ENCODE measurements around the gene SH3RF3.
"Not testable (repeated sequence)": the region's sequence is repeated elsewhere in the genome, so short reads cannot be mapped to it uniquely, and the experiment has no call there.

Gene SH3RF3

DNA sequence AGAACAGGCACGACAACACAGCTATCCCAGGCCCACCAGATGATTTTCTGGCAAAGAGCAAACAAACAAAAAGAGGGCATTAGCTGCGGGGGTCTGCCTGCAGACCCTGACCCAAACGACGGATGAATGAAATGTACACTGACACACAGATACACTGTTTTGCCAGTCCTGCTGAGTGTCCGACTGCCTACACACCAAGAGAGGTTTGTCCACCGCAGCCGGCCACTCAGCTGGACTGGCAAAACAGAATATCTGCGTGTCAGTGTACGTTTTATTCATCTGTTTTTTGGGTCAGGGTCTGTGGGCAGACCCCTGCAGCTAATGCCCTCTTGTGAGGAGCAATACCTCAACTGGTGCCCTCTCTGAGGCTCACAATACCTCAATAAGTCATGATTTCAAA lies 10.7 kb upstream of the SH3RF3 start:
- no peak for DNase-seq (ENCODE audit: low spot score)

GRCh38 chr2:109120166-109120565 lies 8.8 kb upstream of the SH3RF3 start:
- no peak for DNase-seq (ENCODE audit: low spot score)

DNA sequence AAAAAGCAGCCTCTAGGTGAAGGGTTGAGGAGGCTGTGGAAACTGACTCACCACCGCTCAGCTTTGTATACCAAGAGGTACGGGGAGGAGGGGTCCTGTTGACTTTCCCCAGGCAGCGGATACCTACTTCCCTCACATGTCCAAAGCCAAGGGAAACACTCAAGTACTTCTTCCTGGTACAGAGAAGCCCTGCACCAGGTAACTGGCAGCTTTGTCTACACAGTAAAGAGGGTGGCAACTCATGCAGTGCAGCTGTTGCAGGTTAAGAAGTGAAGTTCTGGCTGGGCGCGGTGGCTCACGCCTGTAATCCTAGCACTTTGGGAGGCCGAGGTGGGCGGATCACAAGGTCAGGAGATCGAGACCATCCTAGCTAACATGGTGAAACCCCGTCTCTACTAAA lies 8.3 kb upstream of the SH3RF3 start:
- DNase-seq (ENCODE audit: low spot score) = not testable (repeated sequence)

DNA sequence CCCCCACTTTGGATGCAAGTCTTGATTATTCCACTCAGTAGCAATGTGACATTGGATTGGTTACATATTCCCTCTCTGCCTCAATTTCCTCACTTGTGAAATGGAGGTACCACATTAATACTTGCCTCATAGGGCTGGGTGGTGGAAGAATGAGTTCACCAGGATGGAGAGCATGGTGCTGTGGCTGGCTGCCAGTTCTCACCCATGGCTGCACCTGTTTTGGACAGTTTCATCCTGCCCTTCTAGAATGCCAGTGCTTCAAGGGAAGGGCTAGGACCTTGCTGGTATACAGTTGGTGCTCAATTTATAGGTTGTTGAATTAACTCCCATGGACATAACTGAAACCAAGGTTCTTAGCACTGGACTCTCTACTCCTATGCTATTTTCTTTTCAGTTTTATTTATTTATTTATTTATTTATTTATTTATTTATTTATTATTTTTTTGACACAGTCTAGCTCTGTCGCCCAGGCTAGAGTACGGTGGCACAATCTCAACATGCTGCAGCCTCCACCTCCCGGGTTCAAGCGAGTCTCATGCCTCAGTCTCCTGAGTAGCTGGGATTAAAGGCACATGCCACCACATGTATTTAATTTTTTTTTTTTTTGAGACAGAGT lies 5.3 kb upstream of the SH3RF3 start:
- DNase-seq (ENCODE audit: low spot score) = no peak

DNA sequence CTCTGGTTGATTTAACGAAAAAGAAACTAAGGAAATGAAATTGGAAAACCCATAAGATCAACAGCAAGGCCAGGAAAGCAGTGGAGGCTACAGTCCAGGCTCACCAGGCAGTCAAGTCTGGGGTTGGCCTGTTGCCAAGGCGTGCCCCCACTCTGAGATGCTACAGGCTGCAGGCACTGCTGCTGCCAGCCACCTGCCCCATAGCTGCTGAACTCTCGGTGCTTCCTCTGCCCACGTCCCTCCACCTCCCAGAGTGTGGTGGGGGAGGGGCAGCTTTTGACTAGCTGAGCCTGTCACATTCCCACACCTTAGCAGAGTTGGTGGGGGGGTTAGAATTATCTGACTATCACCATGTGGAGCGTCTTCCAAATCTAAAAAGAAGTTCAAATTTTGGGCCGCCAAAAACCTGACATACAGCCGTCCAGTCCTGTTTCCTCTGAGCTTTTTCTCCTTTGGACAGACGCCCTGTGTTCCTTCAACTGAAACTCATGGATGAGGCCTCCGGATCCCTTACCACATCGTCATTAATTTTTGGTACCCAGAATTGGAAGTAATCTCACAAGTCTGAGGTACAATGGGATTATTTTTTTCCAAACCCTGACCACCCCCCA lies 3.9 kb upstream of the SH3RF3 start:
- no peak for DNase-seq (ENCODE audit: low spot score)

- DNase-seq (ENCODE audit: low spot score) = peak; percentile 90
Measured at GRCh38 chr2:109125593-109126500, 3.2 kb upstream of the SH3RF3 start.

GRCh38 chr2:109126501-109126860 lies 2.5 kb upstream of the SH3RF3 start:
- DNase-seq (ENCODE audit: low spot score) = peak; percentile 78

DNA sequence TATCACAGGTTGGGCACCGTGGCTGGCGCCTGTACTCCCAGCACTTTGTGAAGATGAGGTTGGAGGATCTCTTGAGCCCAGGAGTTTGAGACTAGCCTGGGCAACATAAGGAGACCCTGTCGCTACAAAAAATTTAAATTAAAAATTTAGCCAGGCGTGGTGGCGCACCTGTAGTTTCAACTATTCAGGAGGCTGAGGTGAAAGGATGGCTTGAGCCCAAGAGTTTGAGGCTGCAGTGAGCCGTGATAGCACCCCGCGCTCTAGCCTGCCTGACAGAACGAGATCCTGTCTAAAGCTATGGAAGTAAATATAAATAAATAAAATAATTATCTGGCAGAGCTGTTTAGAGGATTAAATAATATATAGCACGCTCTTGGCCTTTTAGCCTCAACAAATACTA lies 1.4 kb upstream of the SH3RF3 start:
- no peak for DNase-seq (ENCODE audit: low spot score)

- peak; percentile 91 for DNase-seq (ENCODE audit: low spot score)
Measured at GRCh38 chr2:109128048-109128615, 873 bp upstream of the SH3RF3 start.

DNA sequence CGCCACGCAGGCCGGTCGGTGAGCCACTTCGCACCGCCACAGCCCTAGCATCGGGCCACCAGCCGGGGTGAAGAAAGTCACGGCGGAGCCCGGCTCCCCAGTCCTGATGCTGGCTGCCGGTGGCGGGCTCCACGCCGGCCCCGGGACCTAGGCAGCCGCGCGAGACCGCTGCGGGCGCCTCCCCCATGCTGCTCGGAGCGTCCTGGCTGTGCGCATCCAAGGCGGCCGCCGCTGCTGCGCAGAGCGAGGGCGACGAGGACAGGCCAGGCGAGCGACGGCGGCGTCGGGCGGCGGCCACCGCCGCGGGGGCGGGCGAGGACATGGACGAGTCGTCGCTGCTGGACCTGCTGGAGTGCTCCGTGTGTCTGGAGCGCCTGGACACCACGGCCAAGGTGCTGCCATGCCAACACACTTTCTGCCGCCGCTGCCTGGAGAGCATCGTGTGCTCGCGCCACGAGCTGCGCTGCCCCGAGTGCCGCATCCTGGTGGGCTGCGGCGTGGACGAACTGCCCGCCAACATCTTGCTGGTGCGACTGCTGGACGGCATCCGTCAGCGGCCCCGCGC lies 433 bp downstream of the SH3RF3 start:
- DNase-seq (ENCODE audit: low spot score) = peak; percentile 46

DNA sequence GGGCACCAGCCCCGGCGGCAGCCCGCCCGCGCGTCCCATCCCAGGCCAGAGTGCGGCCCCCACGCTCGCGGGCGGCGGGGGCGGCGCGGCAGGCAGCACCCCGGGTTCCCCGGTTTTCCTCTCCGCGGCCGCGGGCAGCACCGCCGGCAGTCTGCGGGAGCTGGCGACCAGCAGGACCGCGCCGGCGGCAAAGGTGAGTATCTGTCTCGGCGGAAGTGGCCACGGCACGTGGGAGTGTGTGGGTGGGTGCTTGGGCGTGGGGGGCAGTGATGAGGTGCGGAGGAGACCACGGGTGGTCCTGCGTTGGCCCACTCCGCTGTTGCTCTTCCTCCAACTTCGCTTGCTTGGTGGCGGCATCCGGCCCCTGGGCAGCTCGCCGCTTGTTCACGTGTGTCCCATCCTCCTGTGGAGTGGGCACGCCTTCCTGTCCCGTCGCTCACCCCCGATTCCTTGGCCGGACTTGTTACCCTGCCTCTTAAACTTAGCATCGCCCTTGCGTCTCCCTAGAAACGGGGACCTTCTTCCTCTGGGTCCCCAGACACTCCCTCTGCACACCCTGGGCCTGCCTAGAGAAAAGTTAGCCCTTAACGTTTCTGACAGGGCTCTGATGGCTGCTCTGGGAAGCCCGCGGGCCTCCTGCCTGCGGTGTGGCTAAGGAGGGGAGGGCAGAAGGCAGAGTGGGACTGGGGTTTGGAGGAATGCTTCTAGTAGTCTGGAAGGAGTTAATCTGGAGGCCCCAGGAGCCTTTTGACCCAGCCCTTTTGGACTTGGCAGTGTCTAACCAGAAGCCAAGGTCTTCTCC lies 1.1 kb downstream of the SH3RF3 start:
- peak; percentile 13 for DNase-seq (ENCODE audit: low spot score)

DNA sequence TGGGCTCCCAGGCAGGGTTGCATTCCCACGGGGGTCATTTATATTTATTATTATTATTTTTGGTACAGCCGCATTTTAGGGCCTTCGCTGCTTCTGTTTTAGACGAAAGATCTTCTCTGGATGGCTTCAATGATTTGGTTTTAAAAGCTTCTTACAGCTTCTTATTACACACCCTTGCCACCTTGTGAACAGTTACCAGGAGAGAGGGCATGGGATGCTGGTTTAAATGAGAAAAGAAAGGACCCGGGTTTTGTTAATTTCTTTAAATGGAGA lies 1.7 kb downstream of the SH3RF3 start:
- no peak for DNase-seq (ENCODE audit: low spot score)

GRCh38 chr2:109131777-109132176 lies 2.8 kb downstream of the SH3RF3 start:
- DNase-seq (ENCODE audit: low spot score) = no peak

DNA sequence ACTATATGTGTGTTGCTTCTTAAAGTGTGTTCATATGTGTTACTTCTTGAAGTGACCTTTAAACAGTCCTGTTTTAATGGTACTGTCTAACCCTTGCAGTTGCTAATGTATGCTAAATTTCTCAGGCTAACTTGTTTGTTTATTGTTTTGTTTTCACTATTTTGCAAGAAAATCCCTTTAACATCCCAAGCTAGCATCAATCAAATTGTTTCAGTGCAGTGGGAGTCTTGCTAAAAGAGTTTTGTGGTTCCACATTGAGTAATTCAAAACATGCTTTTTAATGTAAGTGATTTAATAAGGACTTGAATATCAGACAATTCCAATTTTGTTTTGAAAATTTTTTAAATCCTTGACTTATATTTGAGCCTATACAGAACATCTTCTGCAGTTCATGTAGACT lies 3.6 kb downstream of the SH3RF3 start:
- no peak for DNase-seq (ENCODE audit: low spot score)

GRCh38 chr2:109133746-109134145 lies 4.7 kb downstream of the SH3RF3 start:
- no peak for DNase-seq (ENCODE audit: low spot score)

- DNase-seq (ENCODE audit: low spot score) = no peak
Measured at GRCh38 chr2:109134741-109135358, 5.8 kb downstream of the SH3RF3 start.

GRCh38 chr2:109135359-109136197 lies 6.6 kb downstream of the SH3RF3 start:
- no peak for DNase-seq (ENCODE audit: low spot score)

DNA sequence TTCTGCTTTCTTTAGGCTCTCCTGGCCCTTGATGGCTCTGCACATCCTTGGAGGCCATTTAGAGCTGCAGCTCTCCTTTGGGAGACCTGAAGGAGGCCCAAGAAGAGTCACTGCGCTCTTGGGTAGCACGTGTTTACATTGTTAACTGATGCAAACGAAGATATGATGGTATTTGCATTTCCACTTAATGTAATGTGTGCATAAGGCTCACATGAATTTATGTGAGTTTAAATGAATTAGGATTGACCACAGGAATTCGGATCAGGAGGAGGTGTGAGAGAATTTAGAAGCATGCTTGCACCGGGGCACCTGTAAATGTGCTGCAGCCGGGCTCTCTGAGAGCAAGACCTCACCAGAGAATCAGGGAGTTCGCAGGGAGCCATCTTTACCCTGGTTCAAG lies 7.5 kb downstream of the SH3RF3 start:
- no peak for DNase-seq (ENCODE audit: low spot score)

DNA sequence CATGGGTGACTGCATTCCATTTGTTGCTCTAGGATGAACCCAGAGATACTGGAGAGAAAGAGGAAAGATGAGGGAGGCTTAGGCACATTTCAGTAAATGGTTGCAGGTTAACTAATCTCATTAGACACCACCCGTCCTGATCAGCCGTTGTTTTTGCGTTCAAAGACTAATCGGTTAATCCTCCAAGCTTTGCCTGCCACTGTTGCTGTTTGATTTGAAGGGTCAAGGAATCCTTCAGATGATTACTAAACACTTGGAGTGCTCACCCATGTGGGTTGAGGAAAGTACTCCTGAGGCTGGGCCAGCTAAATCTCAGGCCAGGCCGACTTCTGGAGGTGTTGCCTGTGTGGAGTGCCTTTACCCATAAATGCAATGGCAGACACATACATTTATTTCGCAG lies 8.6 kb downstream of the SH3RF3 start:
- DNase-seq (ENCODE audit: low spot score) = no peak

- DNase-seq (ENCODE audit: low spot score) = no peak
Measured at GRCh38 chr2:109138449-109138848, 9.4 kb downstream of the SH3RF3 start.

- DNase-seq (ENCODE audit: low spot score) = no peak
Measured at GRCh38 chr2:109139002-109139401, 10.0 kb downstream of the SH3RF3 start.

All from AG08395 (cell line).